GM12891 (cell line): ENCODE results near the gene MLXIP.

ENCODE experiments used
- PAX5 ChIP-seq: IDR thresholded peaks from 2 replicates; pipeline ENCODE4 v1.6.1; 2011; ENCODE audit warnings: low read length, moderate library complexity, mild to moderate bottlenecking; ENCODE audit not compliant: insufficient read depth, severe bottlenecking
- POLR2A ChIP-seq: IDR thresholded peaks from 2 replicates; pipeline ENCODE4 v1.6.1; 2011; ENCODE audit warnings: low read depth, low read length, control low read depth
- POLR2AphosphoS5 ChIP-seq: IDR thresholded peaks from 2 replicates; pipeline ENCODE4 v1.6.1; 2011; ENCODE audit warnings: low read depth, low read length, control low read depth
- TAF1 ChIP-seq: IDR thresholded peaks from 2 replicates; pipeline ENCODE4 v1.6.1; 2011; ENCODE audit warnings: low read depth, low read length, control low read depth

DNA sequence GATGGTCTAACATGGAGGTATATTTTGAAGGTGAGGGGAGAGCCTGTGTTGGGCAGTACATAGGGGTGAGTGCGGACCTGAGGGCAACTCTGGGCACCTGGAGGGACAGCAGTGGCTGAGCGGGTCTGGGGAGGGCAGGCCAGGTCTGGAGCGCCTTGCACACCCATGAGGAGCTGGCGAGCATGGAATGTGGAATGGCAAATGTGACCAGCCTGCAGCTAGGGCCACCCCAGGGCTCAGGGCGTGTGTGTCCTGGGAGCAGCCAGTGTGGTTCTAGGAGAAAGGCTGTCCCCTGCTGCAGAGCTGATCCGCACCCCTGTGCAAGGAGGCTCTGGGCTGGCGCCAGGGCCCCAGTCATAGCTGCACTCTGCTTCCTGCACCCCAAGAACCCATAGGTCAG, 32.4 kb upstream of the MLXIP start:
- TF ChIP-seq POLR2A (no peak), PAX5 (no peak), POLR2AphosphoS5 (no peak), TAF1 (no peak)
